T-helper 22 cell (primary cell): ENCODE measurements around the gene NUP62CL.
"Not testable (repeated sequence)": the region's sequence is repeated elsewhere in the genome, so short reads cannot be mapped to it uniquely, and the experiment has no call there.

Experiments
- DNase-seq: peaks from one replicate; pipeline ENCODE4 v3.0.0-alpha.2; 2020; ENCODE audit warnings: low read depth

The NUP62CL gene, protein sequence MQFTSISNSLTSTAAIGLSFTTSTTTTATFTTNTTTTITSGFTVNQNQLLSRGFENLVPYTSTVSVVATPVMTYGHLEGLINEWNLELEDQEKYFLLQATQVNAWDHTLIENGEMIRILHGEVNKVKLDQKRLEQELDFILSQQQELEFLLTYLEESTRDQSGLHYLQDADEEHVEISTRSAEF

DNA sequence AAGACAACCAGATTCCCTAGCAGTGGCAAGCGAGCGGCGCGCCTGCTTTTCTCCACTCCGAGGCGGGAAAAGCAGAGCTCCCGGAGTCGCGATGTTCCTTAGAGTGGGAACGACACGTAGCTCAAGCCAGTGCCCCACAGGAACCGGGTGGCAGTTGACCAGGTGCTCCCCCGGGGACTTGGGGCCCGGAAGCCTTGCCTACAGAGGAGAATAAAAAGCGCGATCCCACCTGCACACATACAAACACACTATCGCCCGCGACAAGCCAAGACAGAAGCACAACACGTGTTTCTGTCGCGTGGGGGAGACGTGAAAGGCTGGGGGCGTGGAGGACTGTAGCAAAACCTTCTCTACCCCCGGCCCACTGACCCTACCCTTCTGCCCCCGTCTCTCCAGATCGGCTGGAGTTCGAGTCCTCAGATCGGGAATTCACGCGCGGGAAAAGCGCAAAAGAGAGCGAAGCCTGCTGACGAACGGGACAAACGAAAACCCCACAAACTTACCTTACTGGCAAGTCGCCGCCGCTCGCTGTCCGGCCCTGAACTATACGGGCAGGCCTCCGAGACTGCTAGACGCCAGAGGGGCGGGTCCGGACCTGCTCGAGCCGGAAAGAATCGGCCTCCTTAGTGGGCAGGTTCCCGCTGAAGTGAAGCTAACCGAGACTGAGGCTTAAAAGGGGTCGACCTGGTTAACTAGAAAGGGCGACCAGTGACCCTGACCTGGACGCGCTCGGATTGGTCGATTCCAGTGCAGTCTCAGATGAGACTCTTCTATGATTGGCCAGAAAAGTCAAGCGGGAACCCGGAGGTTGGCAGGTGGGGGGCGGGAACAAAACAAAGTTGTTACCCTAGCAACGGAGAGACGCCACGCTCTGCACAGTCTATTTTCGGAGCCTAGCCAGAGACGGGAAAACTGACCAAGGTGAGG lies at the start of gene NUP62CL, which contains the start of gene DNAAF6:
Gene NUP62CL (minus strand): TSS at position 664 of the 927 bp plus-strand sequence. CDS start 31,287 bp downstream, outside the sequence.
Gene DNAAF6 (plus strand): TSS at position 842 of the 927 bp plus-strand sequence. CDS start 6,265 bp downstream, outside the sequence.
- peak; percentile 52 for DNase-seq

- DNase-seq = no peak
These were observed 22.2 kb upstream of the NUP62CL start for GRCh38 chrX:107228486-107228819.

DNA sequence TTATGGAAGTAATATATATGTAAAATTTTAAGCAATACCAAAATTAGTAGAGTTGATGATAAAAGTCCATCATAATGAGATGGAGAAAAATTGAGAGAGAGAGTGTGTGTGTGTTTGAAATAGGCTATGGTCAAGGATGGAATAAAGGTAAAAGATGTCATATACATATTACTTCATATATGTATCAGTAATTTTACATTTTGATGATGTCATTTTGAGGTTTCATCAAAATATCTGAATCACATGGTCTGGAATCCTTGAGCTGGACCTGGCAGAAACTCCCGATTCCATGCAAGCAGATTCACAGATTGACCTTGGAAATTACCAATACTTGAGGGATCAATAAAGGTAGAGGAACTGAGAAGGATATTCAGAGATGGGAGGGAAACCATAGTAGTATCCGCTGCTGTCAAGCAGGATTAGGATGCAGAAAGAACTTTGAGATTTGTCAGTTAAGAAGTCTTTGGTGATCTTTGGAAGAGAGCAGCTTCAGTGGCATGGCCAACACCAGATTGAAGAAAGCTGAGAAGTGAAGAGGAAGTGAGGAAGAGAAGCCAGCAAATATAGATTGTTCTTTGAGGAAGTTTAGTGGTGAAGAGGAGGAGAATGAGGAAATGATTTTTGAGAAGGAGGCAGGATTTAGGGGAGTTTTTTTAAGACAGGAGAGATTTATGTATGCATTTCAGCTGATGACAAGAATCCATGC lies 21.7 kb upstream of the NUP62CL start:
- DNase-seq = no peak

DNA sequence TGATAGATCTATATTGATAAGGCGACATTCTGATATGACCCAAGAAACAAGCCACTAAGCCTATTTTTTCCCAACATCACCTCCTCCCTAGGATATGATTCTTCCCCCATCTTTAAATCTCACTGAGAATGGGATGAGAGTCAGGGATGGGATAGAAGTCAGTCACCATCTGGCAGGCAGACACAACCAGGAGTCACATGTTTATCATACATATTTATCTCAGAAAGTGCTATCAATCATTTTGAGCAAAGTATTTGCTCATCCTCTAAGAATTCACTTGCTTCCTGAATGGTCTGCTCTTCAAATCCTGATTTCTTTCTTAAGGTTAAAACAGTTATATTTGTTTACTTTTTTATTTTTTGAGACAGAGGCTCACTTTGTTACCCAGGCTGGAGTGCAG lies 20.5 kb upstream of the NUP62CL start:
- DNase-seq = no peak

- no peak for DNase-seq
These were observed 7.2 kb upstream of the NUP62CL start for GRCh38 chrX:107213477-107213876.

DNA sequence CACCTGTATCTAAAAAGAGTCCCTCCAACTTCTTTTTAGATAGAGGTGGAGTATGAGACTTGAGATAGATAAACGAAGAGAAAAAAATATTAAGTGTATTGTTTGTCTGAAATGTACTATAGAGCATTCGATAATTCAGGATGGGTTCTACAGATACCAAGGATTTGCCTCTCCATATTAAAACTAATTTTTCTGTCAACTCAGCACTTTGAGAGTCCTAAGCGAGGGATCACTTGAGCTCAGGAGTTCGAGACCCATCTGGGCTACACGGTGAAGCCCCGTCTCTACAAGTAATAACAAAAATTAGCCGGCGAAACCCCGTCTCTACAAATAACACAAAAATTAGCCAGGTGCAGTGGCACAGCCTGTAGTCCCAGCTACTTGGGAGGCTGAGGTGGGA lies 1.7 kb upstream of the NUP62CL start:
- DNase-seq = no peak

GRCh38 chrX:107207089-107207488 lies 856 bp upstream of the NUP62CL start:
- DNase-seq = no peak

GRCh38 chrX:107206697-107207065 lies 448 bp upstream of the NUP62CL start:
- DNase-seq = no peak

- no peak for DNase-seq
These were observed 2.1 kb downstream of the NUP62CL start for GRCh38 chrX:107204068-107204605.

GRCh38 chrX:107199491-107199890 lies 6.7 kb downstream of the NUP62CL start:
- no peak for DNase-seq

- DNase-seq = not testable (repeated sequence)
These were observed 8.2 kb downstream of the NUP62CL start for GRCh38 chrX:107198074-107198473.

DNA sequence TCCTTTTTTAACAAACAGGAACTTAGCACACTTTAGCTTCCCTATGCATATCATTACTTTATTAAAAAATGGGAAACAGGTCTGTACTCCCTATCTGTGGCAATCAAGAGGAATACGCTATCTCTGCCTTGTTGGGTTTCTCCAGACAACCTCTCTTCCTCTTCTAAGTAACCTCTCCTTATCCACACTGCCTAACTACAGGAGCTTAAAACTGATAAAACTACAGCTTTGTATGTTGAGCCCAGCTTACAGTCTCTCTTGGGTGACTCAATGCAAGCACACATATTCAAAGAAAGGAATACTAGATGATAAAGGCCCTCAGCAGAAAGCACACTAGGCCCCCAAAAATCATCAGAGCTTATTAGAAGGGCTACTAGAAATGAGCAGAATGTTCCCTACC lies 8.9 kb downstream of the NUP62CL start:
- DNase-seq = no peak

GRCh38 chrX:107171369-107172102 lies 34.7 kb downstream of the NUP62CL start:
- no peak for DNase-seq

GRCh38 chrX:107168712-107169111 lies 37.5 kb downstream of the NUP62CL start:
- DNase-seq = no peak

GRCh38 chrX:107168257-107168656 lies 38.0 kb downstream of the NUP62CL start:
- no peak for DNase-seq

- DNase-seq = no peak
These were observed 38.9 kb downstream of the NUP62CL start for GRCh38 chrX:107167163-107167921.

- not testable (repeated sequence) for DNase-seq
These were observed 48.6 kb downstream of the NUP62CL start for GRCh38 chrX:107157618-107158017.

DNA sequence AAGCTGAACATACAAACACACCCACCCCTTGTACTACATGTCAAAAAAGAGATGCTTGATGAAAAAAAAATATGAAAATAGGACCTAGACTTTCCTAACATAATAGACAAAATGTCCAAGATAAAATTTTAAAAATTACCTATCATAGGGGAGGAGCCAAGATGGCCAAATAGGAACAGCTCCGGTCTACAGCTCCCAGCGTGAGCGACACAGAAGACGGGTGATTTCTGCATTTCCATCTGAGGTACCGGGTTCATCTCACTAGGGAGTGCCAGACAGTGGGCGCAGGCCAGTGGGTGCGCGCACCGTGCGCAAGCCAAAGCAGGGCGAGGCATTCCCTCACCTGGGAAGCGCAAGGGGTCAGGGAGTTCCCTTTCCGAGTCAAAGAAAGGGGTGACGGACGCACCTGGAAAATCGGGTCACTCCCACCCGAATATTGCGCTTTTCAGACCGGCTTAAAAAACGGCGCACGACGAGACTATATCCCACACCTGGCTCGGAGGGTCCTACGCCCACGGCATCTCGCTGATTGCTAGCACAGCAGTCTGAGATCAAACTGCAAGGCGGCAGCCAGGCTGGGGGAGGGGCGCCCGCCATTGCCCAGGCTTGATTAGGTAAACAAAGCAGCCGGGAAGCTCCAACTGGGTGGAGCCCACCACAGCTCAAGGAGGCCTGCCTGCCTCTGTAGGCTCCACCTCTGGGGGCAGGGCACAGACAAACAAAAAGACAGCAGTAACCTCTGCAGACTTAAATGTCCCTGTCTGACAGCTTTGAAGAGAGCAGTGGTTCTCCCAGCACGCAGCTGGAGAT lies 50.4 kb downstream of the NUP62CL start:
- not testable (repeated sequence) for DNase-seq

GRCh38 chrX:107154787-107155620 lies 51.2 kb downstream of the NUP62CL start:
- DNase-seq = no peak
